Activated T-cell treated with anti-CD3 and anti-CD28 coated beads, Interleukin-2, amount 50 U/mL, for 4 hours (primary cell): ENCODE measurements around the gene CLTB. TPM values are rescaled to one million over a fixed set of nuclear protein-coding genes. Genes with fewer than 3 reads are reported as not detected.
A peak's percentile ranks its signal among the peaks of the same experiment; 100 is the strongest.
"Not testable (repeated sequence)": the region's sequence is repeated elsewhere in the genome, so short reads cannot be mapped to it uniquely, and the experiment has no call there.

Experiments used
- ATAC-seq, 2 donors: fragments of 200-7000 bp; cut with Tn5 transposase; one replicate each; pipeline ENCODE4 v1.10.0; 2021
- DNase-seq: peaks from one replicate; pipeline ENCODE4 v3.0.0-alpha.2; 2020
- H3K27me3 Mint-ChIP-seq: one replicate; pipeline ENCODE4 v1.8.0; 2021; ENCODE audit warnings: low read depth, mixed read lengths
- H3K36me3 Mint-ChIP-seq: one replicate; pipeline ENCODE4 v1.8.0; 2022; ENCODE audit warnings: mixed read lengths; ENCODE audit not compliant: insufficient read depth
- H3K4me1 Mint-ChIP-seq: one replicate; pipeline ENCODE4 v1.8.0; 2021; ENCODE audit warnings: low read depth, mixed read lengths
- H3K4me3 Mint-ChIP-seq: one replicate; pipeline ENCODE4 v1.8.0; 2021; ENCODE audit warnings: mild to moderate bottlenecking, moderate library complexity, mixed read lengths
- H3K9me3 Mint-ChIP-seq: one replicate; pipeline ENCODE4 v1.8.0; 2021; ENCODE audit warnings: mixed read lengths
- total RNA-seq, 3 donors: library from RNA; stranded (reverse); gene quantifications; one replicate each; pipeline ENCODE4 v1.2.1, GENCODE V29; 2021

CLTB gene
- total RNA-seq, 3 donors from 2014 or later, result 121 to 133 (median 123) TPM

DNA sequence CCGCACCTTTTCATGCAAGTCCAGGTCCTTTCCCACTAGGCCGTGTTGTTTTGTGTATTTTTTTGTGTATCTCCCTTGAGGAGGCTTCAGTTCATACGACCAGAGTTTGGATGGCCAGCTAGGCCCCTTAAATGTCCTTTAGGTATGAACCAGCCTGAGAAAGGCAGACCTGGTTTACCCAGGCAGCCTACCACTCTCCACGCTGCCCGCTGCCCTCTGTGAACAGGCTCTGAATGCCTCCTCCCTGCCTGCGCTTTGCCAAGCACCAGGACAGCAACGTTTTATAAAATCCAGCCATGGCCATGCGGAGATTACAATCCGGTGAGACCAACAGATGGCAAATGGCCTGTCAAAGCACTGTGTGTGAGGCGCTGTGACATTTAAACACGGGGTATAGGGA lies 626 bp upstream of the CLTB start:
- ATAC-seq (no peak), DNase-seq (no peak)
- Mint-ChIP-seq H3K36me3 (peaks cover 3% of the 10 kb centered on the region), H3K4me1 (peaks cover 34% of the 10 kb centered on the region), H3K27me3 (peaks cover 5% of the 10 kb centered on the region), H3K9me3 (no peaks in the 10 kb centered on the region), H3K4me3 (peak overlapping the region; percentile 61)

DNA sequence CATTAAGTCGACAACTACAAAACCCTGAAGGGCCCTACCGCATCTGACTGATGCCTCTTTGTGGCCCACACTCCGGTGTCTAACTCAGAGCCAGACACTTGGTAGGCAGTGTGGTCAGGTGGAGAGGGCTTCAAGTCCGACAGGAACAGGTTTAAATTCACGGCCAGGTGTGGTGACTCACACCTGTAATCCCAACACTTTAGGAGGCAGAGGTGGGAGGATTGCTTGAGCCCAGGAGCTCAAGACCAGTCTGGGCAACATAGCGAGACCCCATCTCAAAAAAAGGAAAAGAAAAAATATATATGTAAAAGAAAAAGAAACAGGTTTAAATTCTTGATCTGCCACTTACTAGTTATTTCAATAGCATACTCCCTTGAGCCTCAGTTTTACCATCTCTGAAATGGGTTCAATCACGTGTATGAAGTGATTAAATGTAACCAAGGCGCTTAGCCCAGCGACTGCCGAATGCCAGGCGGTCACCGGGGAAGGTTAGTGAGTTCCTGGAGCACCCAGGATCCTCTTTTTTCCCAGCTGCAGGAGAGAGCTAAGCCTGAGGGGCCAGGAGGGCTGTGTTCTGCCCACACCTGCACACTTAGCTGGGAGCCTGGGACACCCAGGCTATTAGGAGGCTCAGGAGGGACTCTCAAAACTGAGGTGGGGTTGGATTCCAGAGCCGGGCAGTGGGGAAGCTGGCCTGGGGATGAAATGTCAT lies 943 bp downstream of the CLTB start:
- Mint-ChIP-seq H3K4me1 (peaks cover 39% of the 10 kb centered on the region), H3K9me3 (no peaks in the 10 kb centered on the region), H3K36me3 (peaks cover 8% of the 10 kb centered on the region), H3K27me3 (peaks cover under 1% of the 10 kb centered on the region), H3K4me3 (peak overlapping the region; percentile 85)
- no peak for DNase-seq
- ATAC-seq, result no peak

DNA sequence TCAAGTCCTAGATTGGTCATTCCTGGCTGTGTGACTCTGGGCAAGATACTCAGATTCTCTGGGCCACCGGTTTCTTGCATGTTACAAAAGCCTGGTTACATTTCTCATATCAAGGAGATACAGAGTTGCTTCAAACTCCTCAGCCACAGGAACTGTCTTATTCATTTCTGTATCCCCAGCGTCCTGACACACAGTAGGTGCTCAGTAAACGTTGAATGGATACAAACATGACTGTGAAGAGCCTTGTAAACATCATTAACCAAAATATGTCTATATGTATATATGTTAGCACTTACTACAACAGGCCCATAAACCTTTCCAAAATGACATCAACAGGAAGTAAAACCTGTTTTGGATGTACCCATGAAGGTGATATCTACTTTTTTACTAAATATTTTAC lies 1.6 kb downstream of the CLTB start:
- DNase-seq, result no peak
- ATAC-seq, result no peak
- Mint-ChIP-seq H3K4me1 (peaks cover 39% of the 10 kb centered on the region), H3K27me3 (no peaks in the 10 kb centered on the region), H3K4me3 (peak overlapping the region; percentile 85), H3K9me3 (no peaks in the 10 kb centered on the region), H3K36me3 (peaks cover 12% of the 10 kb centered on the region)

DNA sequence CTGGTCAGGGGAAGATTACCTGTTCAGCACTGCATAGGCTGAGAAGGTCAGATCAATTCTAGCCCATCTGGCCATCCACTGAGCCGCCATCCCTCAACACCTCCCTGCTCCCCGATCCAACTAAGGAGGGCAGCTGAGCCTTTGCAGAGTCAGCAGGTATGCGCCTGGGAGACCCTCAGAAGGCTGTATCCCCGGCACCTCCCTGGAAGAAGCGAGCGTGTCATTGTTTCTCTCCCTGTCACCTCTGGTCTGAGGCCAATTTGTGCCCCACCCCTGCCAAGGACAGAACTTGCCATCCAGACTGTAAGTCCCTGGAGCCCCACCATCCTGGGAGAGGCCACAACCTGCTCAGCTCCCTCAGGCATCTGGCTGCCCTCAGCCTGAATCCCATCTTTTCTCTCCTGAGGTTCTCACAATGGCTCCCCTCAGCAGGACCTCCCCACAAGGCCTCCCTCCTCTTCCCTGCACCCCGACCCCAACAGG lies 2.6 kb downstream of the CLTB start:
- Mint-ChIP-seq H3K9me3 (no peaks in the 10 kb centered on the region), H3K27me3 (no peaks in the 10 kb centered on the region), H3K4me1 (peaks cover 39% of the 10 kb centered on the region), H3K36me3 (peaks cover 12% of the 10 kb centered on the region), H3K4me3 (no peak overlapping the region)
- ATAC-seq, result no peak
- no peak for DNase-seq

DNA sequence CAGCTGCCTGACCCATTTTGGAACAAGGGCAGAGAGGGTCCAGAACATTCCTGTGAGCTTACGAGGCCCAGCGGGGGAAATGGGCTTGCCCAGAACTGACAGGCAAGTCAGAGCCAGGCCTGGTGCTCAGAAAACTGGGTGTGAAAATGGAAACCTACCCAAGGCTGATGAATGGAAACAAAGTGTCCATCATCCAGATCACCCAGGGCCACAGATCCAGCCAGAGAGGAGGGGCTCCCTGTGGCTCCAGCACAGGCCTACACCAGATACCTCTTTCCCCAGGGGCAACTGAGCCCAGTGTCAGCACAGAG lies 3.1 kb downstream of the CLTB start:
- H3K27me3 Mint-ChIP-seq, result no peaks in the 10 kb centered on the region
- no peak overlapping the region for H3K4me3 Mint-ChIP-seq
- ATAC-seq (no peak), DNase-seq (no peak)
- H3K4me1 Mint-ChIP-seq, result peaks cover 39% of the 10 kb centered on the region
- H3K9me3 Mint-ChIP-seq, result no peaks in the 10 kb centered on the region
- H3K36me3 Mint-ChIP-seq, result peaks cover 12% of the 10 kb centered on the region

DNA sequence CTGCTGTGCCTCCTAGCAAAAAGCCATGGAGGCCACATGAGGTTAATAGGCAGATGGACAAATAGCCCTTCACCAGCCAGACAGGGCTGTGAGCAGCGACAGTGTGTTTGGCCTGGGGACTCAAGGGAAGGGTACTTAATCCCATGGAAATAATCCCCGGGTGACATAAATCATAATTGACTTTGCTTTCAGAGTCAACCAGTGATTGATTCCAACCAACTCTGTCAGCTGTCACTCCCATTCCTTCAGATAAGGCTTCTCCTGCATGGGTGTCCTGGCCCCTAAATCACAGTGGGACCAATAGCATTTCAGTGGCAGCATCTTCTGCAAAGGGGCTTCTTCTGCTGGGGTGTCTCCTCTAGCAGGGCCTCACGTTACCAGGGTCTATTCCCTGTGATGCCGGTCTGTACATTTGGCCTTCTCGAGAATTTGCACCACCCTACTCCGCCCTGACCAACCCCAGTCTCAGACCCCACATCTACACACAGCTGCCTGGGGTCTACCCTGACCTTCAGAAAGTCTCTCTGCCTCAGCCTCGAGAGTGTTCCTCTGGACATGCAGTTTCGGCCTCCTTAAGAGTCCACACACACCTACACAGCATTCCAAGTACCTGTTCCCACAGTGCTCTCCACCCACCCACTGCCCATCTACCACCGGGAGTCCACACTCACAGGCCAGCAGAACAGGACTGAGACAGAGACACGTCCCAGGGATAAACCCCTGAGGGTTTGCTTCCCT lies 3.7 kb downstream of the CLTB start:
- Mint-ChIP-seq H3K4me1 (peaks cover 39% of the 10 kb centered on the region), H3K27me3 (no peaks in the 10 kb centered on the region), H3K4me3 (no peak overlapping the region), H3K36me3 (peaks cover 15% of the 10 kb centered on the region), H3K9me3 (no peaks in the 10 kb centered on the region)
- ATAC-seq, result no peak
- DNase-seq, result no peak

DNA sequence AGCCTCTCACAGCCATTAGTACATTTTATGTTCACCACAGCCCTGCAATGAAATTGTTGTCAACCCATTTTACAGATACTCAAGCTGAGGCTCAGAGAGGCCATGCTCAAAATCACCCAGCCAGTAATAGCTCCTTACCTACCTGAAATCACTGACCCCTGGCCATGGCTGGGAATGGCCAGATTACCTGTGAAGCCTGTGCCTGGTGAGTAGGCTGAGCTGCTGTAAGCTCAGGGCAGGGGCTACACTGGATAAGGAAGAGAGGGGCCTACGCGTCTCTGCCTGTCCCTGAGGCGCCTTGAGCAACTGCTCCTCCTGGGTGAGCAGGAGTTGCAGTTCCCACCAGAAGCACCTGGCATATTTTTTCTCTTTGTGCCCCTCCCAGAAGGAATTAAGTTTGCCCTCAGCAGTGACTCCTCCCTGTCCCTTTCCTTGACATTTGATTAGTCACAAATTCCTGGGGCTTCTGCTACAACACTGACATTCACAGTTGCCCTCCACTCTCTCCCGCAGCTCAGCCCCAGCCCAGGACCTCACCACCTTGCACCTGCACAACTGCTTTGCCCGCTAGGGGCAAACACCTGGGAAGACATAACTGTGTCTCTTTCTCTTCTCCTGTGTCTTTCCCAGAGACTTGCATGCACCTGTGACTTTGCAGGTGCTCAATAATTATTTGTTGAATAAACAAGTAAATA lies 5.7 kb downstream of the CLTB start:
- H3K27me3 Mint-ChIP-seq, result no peaks in the 10 kb centered on the region
- H3K4me3 Mint-ChIP-seq, result no peak overlapping the region
- ATAC-seq, result no peak
- peaks cover 33% of the 10 kb centered on the region for H3K4me1 Mint-ChIP-seq
- no peaks in the 10 kb centered on the region for H3K9me3 Mint-ChIP-seq
- H3K36me3 Mint-ChIP-seq, result peaks cover 16% of the 10 kb centered on the region
- DNase-seq, result no peak

DNA sequence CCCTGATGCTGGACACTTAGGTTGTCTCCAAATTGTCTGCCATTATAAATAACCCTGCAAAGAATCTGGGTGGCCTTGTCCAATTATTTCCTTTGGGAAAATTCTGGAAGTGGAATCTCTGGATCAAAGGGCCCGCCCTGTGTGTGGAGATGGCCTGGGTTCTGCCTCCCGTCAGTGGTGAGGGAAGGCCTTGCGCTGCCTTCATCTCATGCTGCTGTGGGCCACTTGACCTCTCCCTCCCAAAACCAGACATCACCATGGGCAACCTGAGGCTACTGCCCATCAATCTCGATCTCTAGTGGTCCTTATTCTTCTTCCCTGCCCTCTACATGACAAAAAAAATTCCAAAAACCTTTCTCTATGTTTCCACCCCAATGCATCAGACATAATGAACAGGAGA lies 6.6 kb downstream of the CLTB start:
- ATAC-seq (no peak), DNase-seq (no peak)
- Mint-ChIP-seq H3K9me3 (no peaks in the 10 kb centered on the region), H3K36me3 (peaks cover 17% of the 10 kb centered on the region), H3K4me1 (peaks cover 26% of the 10 kb centered on the region), H3K27me3 (no peaks in the 10 kb centered on the region), H3K4me3 (no peak overlapping the region)

DNA sequence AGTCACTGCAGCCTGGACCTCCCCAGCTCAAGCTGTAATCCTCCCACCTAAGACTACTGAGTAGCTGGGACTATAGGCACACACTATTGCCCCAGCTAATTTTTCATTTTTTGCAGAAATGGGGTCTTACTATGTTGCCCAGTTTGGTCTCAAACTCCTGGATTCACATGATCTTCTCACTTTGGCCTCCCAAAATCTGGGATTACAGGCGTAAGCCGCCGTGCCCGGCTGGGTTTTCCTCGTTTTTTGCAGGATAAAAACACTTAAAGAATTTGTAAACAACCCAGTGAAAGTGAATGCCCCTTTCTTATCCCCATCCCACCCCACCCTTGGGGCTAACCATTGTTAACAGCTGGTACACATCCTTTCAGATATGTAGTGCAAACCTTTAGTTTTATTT lies 7.7 kb downstream of the CLTB start:
- peaks cover 20% of the 10 kb centered on the region for H3K36me3 Mint-ChIP-seq
- no peaks in the 10 kb centered on the region for H3K9me3 Mint-ChIP-seq

DNA sequence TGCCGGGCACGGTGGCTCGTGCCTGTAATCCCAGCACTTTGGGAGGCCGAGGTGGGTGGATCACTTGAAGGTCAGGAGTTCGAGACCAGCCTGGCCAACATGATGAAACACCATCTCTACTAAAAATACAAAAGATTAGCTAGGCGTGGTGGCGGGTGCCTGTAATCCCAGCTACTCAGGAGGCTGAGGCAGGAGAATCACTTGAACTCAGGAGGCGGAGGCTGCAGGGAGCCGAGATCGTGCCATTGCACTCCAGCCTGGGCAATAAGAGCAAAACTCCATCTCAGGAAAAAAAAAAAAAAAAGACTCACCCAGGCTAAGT lies 8.1 kb downstream of the CLTB start:
- Mint-ChIP-seq H3K36me3 (peaks cover 20% of the 10 kb centered on the region), H3K4me1 (peaks cover 13% of the 10 kb centered on the region)
- H3K4me3 Mint-ChIP-seq, DNase-seq, ATAC-seq, H3K9me3 Mint-ChIP-seq, H3K27me3 Mint-ChIP-seq: not testable (repeated sequence)

More for the DNA sequence above, 7.7 kb downstream of the CLTB start:
- Mint-ChIP-seq H3K4me3 (no peak overlapping the region), H3K4me1 (peaks cover 14% of the 10 kb centered on the region), H3K27me3 (no peaks in the 10 kb centered on the region)
- ATAC-seq (no peak), DNase-seq (no peak)

DNA sequence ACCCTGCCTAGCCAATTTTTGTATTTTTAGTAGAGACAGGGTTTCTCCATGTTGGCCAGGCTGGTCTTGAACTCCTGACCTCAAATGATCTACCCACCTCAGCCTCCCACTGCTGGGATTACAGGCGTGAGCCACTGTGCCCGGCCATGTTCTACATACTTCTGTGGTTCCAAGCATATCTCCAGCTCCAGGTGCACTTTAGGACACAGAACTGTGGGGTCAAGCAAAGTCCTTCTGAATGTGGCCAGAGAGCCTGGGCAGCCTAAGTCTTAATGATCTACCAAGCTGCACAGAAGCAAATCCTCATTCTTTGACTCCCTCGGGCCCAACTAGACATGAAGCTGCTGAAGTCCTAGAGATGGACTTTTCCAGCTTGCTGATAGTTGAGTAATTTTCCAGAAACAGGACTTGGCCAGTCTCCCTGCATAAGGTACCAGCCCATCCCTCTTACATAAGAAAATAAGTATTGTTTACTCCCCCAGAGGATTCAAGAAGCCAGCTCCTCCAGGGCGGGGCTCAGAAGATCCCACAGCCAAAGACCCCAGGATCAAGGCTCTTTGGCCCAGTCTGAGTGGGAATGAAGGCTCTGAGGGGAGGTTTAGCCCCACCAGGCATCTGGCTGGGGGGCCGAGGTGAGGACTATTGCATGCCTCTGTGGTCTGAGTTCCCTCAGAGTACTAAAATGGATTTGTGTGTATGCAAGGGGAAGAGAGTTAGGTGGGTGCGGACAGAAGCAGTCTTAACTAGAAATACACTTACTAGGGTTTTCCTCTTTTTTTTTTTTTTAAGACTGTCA lies 8.7 kb downstream of the CLTB start:
- no peaks in the 10 kb centered on the region for H3K27me3 Mint-ChIP-seq
- peaks cover 20% of the 10 kb centered on the region for H3K36me3 Mint-ChIP-seq
- no peak for DNase-seq
- no peak overlapping the region for H3K4me3 Mint-ChIP-seq
- H3K9me3 Mint-ChIP-seq, result no peaks in the 10 kb centered on the region
- H3K4me1 Mint-ChIP-seq, result peaks cover 9% of the 10 kb centered on the region
- ATAC-seq, result no peak

DNA sequence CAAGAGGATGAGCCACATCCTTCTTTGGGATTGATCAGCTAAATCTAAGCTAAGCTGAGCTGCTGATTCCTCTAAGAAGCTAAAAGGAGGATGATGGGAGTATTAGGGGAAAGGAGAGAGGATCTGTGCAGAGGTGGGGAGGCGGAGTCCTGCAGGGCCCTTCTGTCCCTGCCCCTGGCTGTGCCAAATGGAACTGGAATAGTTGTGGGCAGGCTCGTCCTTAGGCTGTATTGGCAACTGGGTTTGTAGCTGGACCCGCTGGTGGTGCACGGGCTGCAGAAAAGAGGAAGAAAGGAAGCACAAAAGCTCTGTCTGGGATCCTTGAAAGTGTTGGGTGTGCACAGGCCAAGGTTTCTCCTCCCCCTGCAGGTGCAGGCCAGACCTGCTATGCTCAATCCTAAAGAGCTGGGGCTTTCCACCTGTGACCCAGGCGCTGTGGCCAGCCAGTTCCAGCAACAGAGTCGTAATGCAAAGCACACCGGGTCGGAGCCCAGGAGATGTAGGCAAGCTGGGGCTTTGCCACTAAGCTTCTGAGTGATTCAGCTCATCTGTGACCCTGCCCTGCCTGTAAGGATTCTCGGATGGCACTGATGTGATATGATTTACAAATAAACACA lies 9.8 kb downstream of the CLTB start:
- no peak for DNase-seq
- peaks cover 17% of the 10 kb centered on the region for H3K36me3 Mint-ChIP-seq
- H3K9me3 Mint-ChIP-seq, result no peaks in the 10 kb centered on the region
- ATAC-seq, result no peak
- H3K4me1 Mint-ChIP-seq, result peaks cover 4% of the 10 kb centered on the region
- no peaks in the 10 kb centered on the region for H3K27me3 Mint-ChIP-seq
- no peak overlapping the region for H3K4me3 Mint-ChIP-seq

DNA sequence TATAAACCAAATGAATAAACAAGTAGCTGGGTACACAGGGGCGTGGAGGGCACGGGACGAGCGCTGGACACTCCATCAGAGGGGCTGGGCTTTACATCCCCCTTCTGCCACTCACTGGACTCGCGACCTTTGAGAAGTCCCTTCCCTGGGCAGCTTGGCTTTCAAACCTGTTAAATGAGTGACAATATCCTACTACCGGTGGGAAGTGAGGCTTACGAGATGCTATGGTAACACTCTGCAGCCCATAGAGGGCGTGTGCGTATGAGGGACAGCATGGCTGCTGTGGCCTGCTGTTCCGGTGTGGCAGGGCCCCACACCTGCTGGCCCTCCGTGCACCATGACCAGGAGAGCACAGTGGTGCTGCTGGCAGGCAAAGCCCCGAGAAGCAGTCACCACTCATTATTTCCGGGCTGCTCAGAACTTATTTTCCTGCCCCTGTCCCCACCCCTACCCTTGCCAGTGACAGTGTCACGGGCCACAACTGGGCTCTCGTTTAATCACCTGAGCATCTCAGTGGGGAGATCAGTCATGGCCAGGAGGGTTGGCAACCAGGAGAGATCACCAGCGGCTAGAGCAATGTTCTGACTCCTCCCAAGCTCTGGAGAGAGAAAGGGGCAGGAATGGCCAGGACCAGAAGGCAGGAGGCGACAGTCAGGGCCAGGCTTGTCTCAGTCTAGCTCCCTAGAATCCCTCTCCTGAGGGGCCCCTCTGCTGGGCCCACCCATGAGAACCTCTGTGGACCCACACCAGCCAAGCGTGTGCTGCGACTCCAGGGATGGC lies 10.5 kb downstream of the CLTB start:
- H3K36me3 Mint-ChIP-seq, result peaks cover 14% of the 10 kb centered on the region
- no peaks in the 10 kb centered on the region for H3K27me3 Mint-ChIP-seq
- H3K9me3 Mint-ChIP-seq, result no peaks in the 10 kb centered on the region
- no peak overlapping the region for H3K4me3 Mint-ChIP-seq
- H3K4me1 Mint-ChIP-seq, result peaks cover under 1% of the 10 kb centered on the region
- no peak for ATAC-seq
- DNase-seq, result no peak
